ENCODE data around the gene ABLIM1.

ABLIM1 gene

DNA sequence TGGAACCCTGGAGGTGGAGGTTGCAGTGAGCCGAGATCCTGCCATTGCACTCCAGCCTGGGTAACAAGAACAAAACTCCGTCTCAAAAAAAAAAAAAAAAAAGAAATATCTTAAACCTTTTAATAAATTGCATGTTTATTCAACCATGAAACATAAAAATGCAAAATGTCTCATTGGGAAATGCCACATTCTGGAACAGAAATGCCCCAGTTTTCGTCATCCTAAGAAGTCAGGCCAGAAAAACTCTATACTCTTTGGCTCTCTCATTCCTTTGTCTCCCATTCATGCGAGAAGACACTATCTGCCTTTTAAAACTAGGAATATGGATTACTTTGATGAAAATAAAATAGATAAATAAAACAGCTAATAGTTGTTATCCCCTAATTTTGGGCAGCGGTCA is 21.5 kb upstream of the ABLIM1 start:
- FAIRE-seq: no peak

DNA sequence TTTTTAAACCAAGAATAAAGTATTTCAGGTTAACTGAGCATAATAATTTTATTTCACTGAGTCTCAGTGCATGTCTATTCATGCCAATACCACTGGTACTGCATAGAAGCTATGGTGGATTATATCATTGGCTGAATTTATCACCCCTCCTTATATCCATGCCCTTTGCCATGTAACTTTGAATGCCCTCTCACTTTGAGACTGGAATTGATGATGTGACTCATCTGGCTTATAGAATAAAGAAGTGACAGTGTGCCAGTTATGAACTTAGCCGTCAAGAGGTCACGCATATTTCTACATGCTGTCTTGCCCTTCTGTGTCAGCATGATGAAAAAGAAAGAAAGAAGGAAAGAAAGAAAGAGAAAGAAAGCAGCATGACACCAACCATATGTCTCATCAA is 20.7 kb upstream of the ABLIM1 start:
- FAIRE-seq: no peak

DNA sequence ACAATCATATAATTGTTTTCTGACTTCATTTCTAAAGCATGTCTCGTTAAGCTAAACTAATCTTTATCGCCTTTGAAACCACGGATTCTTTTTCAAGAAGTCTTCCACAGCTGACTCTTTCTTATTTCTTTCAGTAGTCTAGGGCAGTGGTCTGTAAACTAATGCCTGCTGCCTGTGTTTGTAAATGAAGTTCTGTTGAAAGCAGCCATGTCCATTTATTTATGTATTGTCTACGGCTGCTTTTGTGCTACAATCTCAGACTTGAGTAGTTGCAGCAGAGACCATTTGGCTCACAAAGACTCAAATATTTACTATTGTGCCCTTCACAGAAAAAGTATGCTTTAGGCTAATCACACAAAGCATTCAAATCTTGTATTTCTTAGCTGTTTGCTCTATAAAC is 20.3 kb upstream of the ABLIM1 start:
- no peak for FAIRE-seq

DNA sequence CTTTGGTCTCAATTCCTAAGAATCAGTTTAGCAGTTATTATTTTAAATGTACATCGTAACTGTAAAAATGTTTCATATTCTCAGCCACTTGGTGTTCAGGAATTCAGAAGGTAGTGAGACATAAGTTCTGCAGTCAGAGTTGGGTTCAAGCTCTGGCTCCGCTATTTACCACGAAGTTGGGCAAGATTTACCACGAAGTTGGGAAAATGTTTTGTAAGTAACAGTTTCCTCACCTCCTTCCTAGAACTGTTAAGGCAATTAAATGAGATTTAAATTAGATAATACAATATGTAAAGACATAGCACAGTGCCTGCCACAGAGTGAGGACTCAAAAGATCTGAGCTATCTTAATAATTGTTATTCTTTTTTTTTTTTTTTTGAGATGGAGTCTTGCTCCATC is 16.3 kb upstream of the ABLIM1 start:
- FAIRE-seq: no peak

DNA sequence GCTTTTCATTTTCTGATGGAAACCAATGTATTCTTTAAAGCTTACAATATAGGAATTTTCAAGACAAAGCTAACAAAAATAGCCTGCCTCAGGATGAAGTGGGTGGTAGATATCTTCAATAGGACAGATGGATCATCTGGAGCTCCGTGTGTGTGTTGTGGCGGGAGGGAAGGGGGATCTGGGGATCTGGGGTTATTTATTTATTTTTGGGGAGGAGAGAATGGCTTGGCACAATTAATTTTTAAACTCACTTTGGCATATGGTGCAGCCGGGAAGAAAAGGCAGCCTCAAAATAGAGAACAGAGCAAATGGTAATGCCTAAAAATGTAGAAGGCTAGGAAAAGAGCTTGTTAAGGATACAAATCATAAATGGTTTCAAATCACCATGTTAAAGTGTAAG is 11.6 kb upstream of the ABLIM1 start:
- FAIRE-seq: no peak

DNA sequence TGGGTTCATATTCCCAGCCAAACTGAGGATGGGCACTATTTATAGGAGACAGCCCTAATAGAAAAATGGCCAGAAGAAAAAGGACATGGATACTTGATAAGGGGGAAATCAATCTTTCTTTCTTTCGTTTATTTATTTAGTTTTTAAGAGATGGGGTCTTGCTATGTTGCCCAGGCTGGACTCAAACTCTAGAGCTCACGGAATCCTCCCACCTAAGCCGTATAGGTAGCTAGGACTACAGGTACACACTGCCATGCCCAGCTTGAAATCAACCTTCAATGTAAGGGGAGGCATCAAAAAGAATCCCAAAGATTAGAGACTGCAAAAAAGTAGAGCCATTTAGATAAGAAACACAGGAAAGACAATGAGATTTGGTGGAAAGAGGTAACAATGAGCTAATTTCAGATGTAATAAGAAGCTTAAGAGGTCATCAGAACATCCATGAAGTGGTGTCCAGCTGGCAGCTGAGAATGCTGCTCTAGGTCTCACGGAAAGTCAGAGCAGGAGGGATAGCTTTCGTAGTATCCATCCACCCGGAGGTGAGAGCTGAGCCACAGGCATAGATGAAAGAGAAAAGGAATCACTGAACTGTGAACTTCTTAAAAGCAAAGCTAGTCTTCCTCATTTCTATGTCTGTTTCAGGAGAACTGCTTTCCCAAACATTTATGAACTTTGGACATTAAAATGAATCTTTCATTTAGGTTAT is 10.5 kb upstream of the ABLIM1 start:
- no peak for FAIRE-seq

- FAIRE-seq: no peak
These were observed 7.8 kb upstream of the ABLIM1 start for GRCh38 chr10:114665873-114666272.

DNA sequence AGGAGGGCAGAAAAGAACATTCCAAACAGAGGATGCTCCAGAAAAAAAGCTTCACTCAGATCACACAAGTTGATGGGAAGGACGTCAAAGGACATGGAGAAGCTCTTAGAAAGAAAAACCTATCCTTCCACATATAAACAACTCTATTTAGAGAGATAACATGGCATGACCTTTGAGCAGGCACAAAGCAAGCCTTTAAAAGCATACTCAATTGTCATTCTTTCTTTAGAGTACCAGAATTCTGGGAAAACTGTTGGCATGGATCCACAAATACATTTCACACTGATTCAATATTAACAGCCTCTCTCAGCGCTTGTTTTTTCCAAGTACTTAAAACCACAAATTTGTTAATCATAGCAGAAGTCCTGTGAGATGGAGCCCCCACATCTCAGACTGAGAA is 7.3 kb upstream of the ABLIM1 start:
- no peak for FAIRE-seq

- no peak for FAIRE-seq
These were observed 6.1 kb upstream of the ABLIM1 start for GRCh38 chr10:114664127-114664526.

- no peak for FAIRE-seq
These were observed 5.6 kb upstream of the ABLIM1 start for GRCh38 chr10:114663626-114664025.

- no peak for FAIRE-seq
These were observed 4.7 kb upstream of the ABLIM1 start for GRCh38 chr10:114662646-114663217.

DNA sequence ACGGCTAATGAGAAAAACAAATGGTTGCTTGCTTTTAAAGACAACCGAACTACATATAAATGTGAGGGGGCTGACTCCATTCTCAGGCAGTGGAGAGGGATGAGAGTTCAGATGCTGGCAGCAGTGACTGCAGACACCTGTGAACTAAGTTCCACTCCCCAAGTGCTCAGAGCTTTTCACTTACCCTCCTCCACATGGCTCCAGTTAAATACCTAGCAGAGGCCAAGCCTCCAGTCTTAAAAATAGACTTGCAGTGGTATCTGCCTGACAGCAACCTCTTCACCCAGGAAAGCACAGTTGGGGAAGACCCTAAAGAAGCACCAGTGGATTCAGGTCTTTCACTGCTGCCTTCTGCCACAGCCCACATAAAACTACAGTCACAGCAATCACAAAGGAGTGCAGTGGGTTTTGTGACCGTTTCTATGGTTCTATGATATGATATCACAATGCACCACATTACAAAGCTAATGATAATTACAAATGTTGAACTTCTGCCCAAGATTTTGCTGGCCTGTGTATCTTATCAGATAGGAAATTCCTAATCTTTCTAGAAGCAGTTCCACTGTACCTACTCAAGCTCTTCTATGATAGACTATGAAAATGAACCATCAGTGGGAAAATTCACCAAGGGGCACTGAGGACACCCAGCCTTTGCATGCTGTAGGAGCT is 3.3 kb upstream of the ABLIM1 start:
- no peak for FAIRE-seq

DNA sequence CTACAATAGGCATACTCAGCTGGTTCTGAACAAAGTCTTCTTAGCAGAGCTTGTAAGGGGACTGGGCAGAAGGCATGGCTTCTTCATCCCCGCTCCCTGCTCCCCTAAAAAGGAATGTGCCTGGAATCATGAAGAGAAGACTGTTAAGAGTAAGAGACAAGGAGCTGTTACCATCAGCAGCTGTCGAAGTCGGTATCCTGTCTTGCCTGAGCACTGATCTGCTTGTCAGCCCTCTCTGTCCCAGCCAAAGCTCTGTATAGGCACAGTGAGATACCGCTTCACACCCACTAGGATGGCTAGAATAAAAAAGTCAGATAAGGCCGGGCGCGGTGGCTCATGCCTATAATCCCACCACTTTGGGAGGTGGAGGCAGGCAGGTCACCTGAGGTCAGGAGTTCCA is 2.4 kb downstream of the ABLIM1 start:
- no peak for FAIRE-seq

DNA sequence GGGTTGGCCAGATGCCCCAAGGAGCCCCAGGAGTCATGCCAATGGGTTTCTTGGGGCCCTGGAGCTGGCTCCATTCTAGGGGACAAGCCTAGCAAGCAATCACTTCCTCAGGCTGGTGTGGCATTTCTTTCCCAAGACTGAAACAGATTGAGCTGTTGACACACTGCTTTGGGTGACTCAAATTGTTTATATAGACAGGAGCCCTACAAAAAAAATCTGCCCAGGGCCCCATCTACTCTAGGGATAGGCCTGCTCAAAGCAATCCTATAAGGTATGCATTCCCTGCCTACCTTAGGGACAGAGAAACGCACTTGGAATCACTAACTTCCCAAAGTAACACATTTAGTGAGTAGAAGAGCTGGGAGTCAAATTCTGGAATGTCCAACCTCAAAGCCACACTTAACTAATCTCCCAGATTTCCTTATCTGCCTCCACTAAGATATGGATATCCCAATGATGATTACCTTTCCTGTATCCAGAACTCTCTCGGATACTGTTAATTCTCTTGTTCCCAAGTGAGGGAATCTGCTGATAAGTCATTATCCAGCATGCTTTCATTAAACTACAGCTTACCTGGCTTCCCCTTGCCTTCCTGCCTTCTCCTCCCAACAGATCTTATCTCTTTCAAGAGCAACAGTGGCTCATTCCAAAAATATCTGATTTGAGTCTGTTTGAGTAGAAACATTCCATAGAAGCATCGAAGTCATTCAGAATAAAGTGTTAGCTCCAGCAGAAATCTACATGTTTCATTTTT is 3.1 kb downstream of the ABLIM1 start:
- no peak for FAIRE-seq

DNA sequence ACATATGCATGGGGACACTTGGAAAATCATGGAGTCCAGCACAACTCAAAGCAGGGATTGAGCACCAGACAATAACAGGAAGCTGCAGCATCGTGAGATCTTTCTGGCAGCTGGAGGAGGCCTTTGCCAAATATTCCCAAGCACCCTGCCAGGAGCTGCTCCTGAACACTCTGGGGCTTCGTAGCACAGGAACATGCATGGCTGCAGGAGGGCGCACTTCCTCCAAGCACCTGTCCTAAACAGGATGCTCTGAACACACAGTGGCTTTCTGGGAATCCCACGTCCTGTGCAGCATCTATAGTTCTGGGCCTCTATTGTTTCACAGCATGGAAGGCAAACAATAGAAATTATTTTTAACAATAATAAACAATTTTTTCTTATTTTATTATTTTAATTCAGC is 4.1 kb downstream of the ABLIM1 start:
- no peak for FAIRE-seq

DNA sequence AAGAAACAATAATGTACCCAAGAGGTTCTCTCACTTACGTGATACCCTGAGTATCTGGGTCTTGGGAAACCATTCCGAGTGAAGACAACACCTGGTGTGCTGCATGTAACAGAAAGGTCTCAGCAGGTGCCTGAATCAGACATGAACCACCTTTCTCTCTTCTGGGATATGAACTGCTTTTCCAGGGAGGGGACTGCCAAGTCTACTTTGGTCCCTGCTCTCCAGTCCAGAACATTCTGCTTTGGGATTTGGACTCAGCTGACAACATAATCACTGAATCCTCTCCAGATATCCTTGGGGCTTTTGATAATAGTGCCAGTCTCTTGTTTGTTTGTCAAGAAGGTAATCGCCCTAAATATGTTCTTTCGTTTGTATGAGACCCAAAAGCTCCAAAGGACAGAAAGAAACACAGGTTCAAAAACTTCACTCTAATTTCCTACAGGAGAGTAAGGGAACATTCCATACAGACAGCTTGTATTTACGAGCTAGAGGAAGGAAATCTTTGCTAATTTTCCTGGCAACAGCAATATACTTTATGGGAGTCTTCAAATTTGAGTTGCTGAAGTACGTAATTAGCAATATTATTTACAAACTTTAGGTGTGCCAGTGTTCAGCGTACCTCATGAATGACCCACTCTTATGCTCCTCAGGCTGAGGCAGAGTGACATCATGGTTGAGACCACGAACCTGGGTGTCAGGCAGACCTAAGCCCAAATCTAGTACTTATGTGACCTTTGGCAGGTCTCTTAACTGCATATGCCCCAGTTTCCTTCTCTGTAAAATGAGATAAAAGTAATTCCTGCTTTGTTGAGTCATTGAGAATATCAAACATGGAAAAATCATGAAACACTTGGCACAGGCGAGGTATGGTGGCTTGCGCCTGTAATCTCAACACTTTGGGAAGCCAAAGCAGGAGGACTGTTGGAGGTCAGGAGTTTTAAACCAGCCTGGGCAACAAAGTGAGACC is 5.4 kb downstream of the ABLIM1 start:
- FAIRE-seq: no peak

- no peak for FAIRE-seq
These were observed 7.2 kb downstream of the ABLIM1 start for GRCh38 chr10:114650831-114651230.

GRCh38 chr10:114650266-114650665 is 7.8 kb downstream of the ABLIM1 start:
- no peak for FAIRE-seq

DNA sequence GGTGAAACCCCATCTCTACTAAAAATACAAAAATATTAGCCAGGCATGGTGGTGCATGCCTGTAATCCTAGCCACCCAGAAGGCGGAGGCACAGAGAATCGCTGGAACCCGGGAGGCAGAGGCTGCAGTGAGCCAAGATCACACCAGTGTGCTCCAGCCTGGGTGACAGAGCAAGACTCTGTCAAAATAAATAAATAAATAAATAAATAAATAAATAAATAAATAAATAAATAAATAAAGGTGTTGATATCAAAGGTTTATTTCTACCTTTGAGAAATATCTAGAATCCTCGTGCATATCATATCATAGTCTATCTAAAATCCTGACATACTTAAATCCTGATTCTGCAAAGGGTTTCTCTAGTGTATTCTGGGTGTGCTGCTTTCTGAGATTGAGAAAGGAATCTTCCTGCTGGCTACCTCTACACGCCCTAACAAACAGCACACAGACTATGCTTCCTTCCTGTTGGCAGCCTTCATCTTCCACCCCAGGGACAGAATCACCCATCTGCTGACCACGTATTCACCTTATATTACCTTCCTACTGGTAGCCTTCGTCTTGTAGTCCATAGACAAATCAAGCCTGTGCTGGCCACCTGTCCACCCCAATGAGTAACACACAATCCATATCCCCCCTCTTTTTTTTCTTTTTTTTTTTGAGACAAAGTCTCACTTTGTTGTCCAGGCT is 8.7 kb downstream of the ABLIM1 start:
- no peak for FAIRE-seq

DNA sequence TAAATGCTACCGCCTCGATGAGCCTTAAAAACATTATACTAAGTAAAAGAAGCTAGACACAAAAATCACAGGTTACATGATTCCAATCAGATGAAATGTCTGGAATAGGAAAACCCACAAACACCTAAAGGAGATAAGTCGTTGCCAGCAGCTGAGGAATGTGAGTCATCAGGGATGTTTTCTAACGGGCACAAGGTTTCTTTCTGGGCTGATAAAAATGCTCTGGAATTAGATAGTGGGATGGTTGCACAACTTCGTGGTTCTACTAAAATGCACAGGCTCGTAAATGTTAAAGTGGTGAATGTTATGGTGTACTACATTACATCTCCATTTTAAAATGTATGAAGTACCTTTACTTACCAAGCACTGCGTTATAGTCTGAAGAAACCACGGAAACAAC is 9.7 kb downstream of the ABLIM1 start:
- FAIRE-seq: no peak

DNA sequence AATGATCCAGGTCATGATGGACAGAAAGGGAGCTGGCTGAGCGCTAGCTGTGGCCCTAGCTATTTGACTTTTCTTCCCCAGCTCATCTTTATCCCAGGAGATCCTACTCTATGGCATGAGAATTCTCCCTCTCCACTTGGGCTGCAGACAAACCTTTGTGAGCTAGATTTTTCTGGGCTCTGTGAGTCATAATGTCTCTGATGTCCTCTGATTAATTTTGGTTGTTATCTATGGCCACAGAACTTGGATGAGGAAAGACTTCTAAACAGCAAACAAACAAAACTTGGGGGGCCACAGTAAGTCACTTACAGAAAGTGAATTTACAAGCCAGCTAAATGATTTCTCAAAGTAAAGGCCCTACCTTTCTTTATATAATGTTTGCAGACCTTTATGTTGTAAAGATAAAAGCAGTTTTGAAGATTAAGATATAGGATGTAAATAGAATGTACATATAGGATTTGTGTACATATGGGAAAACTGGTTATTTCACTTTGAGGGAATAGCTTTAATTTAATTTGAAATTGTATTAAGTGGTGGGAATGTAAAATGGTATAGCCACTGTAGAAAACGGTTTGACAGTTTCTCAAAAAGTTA is 10.4 kb downstream of the ABLIM1 start:
- FAIRE-seq: no peak

DNA sequence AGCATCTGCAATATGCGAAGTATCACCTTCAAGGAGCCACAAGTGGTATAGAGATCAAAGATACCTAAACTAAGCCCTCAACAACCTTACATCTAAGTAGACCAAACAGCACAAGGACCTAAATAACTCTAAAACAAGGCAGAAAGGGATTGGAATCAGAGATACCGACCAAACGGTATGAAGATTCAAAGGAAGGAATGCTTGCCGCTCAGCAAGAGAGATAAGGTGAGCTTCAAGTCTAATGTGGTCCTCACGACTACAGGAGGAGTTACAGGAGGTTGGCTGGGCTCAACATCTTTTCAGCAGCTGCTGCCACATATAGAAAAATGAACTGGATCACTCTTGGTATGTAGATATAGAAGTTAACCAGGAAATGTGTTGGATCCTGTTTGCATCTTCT is 11.6 kb downstream of the ABLIM1 start:
- FAIRE-seq: no peak

Data from A204.1 (cell line).